ENCODE data around the gene FARS2.

Gene FARS2

DNA sequence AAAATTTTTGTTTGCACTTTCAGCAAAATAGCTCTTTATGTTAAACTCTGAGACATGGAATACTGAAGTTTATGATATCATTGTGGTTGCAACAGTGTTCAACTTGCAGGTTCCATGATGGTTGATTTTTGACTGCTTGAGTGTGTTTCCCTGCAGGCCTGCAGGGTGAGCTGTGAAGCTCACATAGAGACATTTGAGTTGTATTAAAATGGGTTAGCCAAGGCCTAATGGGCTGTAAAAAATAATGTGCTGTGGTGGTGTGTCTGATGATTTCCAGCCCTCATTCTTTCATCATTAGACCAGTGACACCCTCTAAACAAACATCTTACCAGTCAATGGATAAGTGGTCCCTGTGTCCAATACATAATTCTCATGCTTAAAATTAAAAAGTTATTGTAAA, 321.4 kb downstream of the FARS2 start:
- no peaks in the 10 kb centered on the region for H3K36me3 ChIP-seq (ENCODE audit: control insufficient read depth, insufficient read depth, low read length)
- H3K79me1 ChIP-seq (ENCODE audit: low read length), result no peaks in the 10 kb centered on the region
- no peak overlapping the region for H4K5ac ChIP-seq (ENCODE audit: low read length)
- no peak overlapping the region for H3K18ac ChIP-seq (ENCODE audit: low read length)
- H2BK15ac ChIP-seq (replicated peaks; ENCODE audit: low read depth), result no peak overlapping the region
- DNase-seq, result peak; percentile 15
- no peak overlapping the region for H2AK5ac ChIP-seq (ENCODE audit: low read length)
- no peak overlapping the region for H3K27ac ChIP-seq (ENCODE audit: low read depth, low read length)
- no peak overlapping the region for H2BK5ac ChIP-seq (ENCODE audit: low read length)
- no peak overlapping the region for H2BK120ac ChIP-seq (ENCODE audit: low read depth, low read length)
- no peak overlapping the region for H4K8ac ChIP-seq (ENCODE audit: low read depth, low read length)
- H3K79me2 ChIP-seq (ENCODE audit: control insufficient read depth, insufficient read depth, low read length), result no peaks in the 10 kb centered on the region
- H3K27me3 ChIP-seq (ENCODE audit: insufficient read depth, low read length, poor library complexity), result no peaks in the 10 kb centered on the region
- no peak overlapping the region for H3K9ac ChIP-seq (ENCODE audit: low read length)
- H3K4me3 ChIP-seq (ENCODE audit: low read length), result no peak overlapping the region
- no peaks in the 10 kb centered on the region for H3K4me1 ChIP-seq (ENCODE audit: control insufficient read depth, low read depth, low read length)
- H3K4me2 ChIP-seq (ENCODE audit: low read length), result no peak overlapping the region
- H3K23ac ChIP-seq (ENCODE audit: low read length), result no peak overlapping the region
- no peak overlapping the region for H3K56ac ChIP-seq (ENCODE audit: low read length)
- no peak overlapping the region for H3K4ac ChIP-seq (ENCODE audit: low read depth, low read length)

DNA sequence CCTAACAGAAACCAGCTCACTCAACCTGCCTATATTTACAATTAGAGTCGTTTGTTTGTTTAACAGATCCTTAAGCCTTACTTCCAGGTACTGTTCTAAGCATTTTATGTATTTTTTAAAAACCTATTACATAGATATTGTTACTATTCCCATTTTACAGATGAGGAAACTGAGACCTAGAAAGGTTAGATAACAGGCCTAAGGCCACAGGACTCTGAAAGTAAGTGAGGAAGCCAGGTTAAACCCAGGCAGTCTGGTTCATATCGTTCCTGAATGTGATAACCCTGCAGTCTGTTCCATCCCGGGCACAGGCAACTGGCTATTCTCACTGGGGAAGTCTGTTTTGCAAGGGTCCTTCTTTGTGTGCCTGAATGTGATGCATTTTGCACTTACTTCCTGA, 322.2 kb downstream of the FARS2 start:
- H3K79me2 ChIP-seq (ENCODE audit: control insufficient read depth, insufficient read depth, low read length), result no peaks in the 10 kb centered on the region
- no peak overlapping the region for H3K4me2 ChIP-seq (ENCODE audit: low read length)
- H4K5ac ChIP-seq (ENCODE audit: low read length), result no peak overlapping the region
- no peaks in the 10 kb centered on the region for H3K27me3 ChIP-seq (ENCODE audit: insufficient read depth, low read length, poor library complexity)
- H3K18ac ChIP-seq (ENCODE audit: low read length), result no peak overlapping the region
- H2BK5ac ChIP-seq (ENCODE audit: low read length), result no peak overlapping the region
- no peak overlapping the region for H3K56ac ChIP-seq (ENCODE audit: low read length)
- no peak overlapping the region for H3K4ac ChIP-seq (ENCODE audit: low read depth, low read length)
- no peak overlapping the region for H2BK15ac ChIP-seq (replicated peaks; ENCODE audit: low read depth)
- no peak overlapping the region for H2BK120ac ChIP-seq (ENCODE audit: low read depth, low read length)
- no peak overlapping the region for H2AK5ac ChIP-seq (ENCODE audit: low read length)
- DNase-seq, result no peak
- H4K8ac ChIP-seq (ENCODE audit: low read depth, low read length), result no peak overlapping the region
- H3K4me3 ChIP-seq (ENCODE audit: low read length), result no peak overlapping the region
- H3K9ac ChIP-seq (ENCODE audit: low read length), result no peak overlapping the region
- no peak overlapping the region for H3K27ac ChIP-seq (ENCODE audit: low read depth, low read length)
- H3K4me1 ChIP-seq (ENCODE audit: control insufficient read depth, low read depth, low read length), result no peaks in the 10 kb centered on the region
- no peaks in the 10 kb centered on the region for H3K36me3 ChIP-seq (ENCODE audit: control insufficient read depth, insufficient read depth, low read length)
- H3K23ac ChIP-seq (ENCODE audit: low read length), result no peak overlapping the region
- H3K79me1 ChIP-seq (ENCODE audit: low read length), result no peaks in the 10 kb centered on the region
- WGBS (ENCODE audit: extremely low coverage, insufficient coverage, low lambda C conversion rate), result no CpG with 5 or more reads among the region's 3 CpGs

DNA sequence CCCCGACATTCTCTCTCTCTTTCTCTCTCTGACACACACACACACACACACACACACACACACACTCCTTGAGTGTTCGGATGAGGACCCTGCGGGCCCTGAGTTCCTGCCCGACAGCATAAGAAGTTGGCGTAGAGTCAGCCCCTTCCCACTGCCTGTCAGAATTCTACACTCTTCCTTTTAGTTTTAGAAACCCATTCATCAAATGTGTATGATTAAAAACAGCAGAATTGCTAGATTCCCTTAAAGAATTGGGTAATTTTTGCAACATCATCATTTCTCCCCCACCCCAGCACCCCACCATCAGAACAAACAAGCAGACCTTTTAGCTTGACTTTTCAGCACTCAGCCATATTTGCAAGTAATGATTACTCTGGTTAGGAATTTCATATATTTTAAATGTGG, 322.8 kb downstream of the FARS2 start:
- Histone ChIP-seq H3K36me3 (ENCODE audit: control insufficient read depth, insufficient read depth, low read length) (no peaks in the 10 kb centered on the region), H3K79me1 (ENCODE audit: low read length) (no peaks in the 10 kb centered on the region), H3K79me2 (ENCODE audit: control insufficient read depth, insufficient read depth, low read length) (no peaks in the 10 kb centered on the region), H2BK5ac (ENCODE audit: low read length) (no peak overlapping the region), H3K27ac (ENCODE audit: low read depth, low read length) (no peak overlapping the region), H2BK120ac (ENCODE audit: low read depth, low read length) (no peak overlapping the region), H3K56ac (ENCODE audit: low read length) (no peak overlapping the region), H2AK5ac (ENCODE audit: low read length) (no peak overlapping the region), H4K8ac (ENCODE audit: low read depth, low read length) (no peak overlapping the region), H2BK15ac (replicated peaks; ENCODE audit: low read depth) (no peak overlapping the region), H3K18ac (ENCODE audit: low read length) (no peak overlapping the region), H3K27me3 (ENCODE audit: insufficient read depth, low read length, poor library complexity) (no peaks in the 10 kb centered on the region), H3K4me1 (ENCODE audit: control insufficient read depth, low read depth, low read length) (no peaks in the 10 kb centered on the region), H3K4me3 (ENCODE audit: low read length) (no peak overlapping the region), H3K4ac (ENCODE audit: low read depth, low read length) (no peak overlapping the region), H3K9ac (ENCODE audit: low read length) (no peak overlapping the region), H3K23ac (ENCODE audit: low read length) (no peak overlapping the region), H4K5ac (ENCODE audit: low read length) (no peak overlapping the region), H3K4me2 (ENCODE audit: low read length) (no peak overlapping the region)
- no CpG with 5 or more reads among the region's 5 CpGs for WGBS (ENCODE audit: extremely low coverage, insufficient coverage, low lambda C conversion rate)
- DNase-seq, result no peak

DNA sequence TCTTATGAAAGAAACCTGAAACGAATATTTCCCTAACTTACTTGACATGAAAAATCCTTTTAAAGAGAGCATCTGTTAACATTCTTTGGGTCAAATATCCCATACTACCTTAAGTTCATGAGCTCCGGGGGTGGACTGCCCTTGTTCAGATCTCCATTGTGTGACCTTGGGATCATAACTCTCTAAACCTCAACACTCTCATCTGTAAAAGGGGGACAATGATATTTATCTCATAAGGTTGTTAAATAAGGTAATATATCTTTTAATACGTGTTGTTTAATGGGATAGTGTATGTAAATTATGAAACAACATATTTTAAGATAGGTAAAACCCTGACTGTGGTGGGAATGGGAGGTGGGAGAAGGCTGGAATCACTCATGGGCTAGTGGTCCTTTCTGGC, 326.3 kb downstream of the FARS2 start:
- H3K4me2 ChIP-seq (ENCODE audit: low read length), result no peak overlapping the region
- H3K79me1 ChIP-seq (ENCODE audit: low read length), result no peaks in the 10 kb centered on the region
- WGBS (ENCODE audit: extremely low coverage, insufficient coverage, low lambda C conversion rate), result no CpG with 5 or more reads among the region's 3 CpGs
- no peak overlapping the region for H3K56ac ChIP-seq (ENCODE audit: low read length)
- no peak overlapping the region for H4K8ac ChIP-seq (ENCODE audit: low read depth, low read length)
- no peak overlapping the region for H2BK120ac ChIP-seq (ENCODE audit: low read depth, low read length)
- no peaks in the 10 kb centered on the region for H3K27me3 ChIP-seq (ENCODE audit: insufficient read depth, low read length, poor library complexity)
- H3K9ac ChIP-seq (ENCODE audit: low read length), result no peak overlapping the region
- no peak overlapping the region for H2AK5ac ChIP-seq (ENCODE audit: low read length)
- no peak overlapping the region for H2BK5ac ChIP-seq (ENCODE audit: low read length)
- H3K36me3 ChIP-seq (ENCODE audit: control insufficient read depth, insufficient read depth, low read length), result no peaks in the 10 kb centered on the region
- no peak overlapping the region for H3K4ac ChIP-seq (ENCODE audit: low read depth, low read length)
- no peak overlapping the region for H3K4me3 ChIP-seq (ENCODE audit: low read length)
- DNase-seq, result no peak
- H2BK15ac ChIP-seq (replicated peaks; ENCODE audit: low read depth), result no peak overlapping the region
- H3K23ac ChIP-seq (ENCODE audit: low read length), result no peak overlapping the region
- no peak overlapping the region for H4K5ac ChIP-seq (ENCODE audit: low read length)
- no peak overlapping the region for H3K27ac ChIP-seq (ENCODE audit: low read depth, low read length)
- no peak overlapping the region for H3K18ac ChIP-seq (ENCODE audit: low read length)
- no peaks in the 10 kb centered on the region for H3K4me1 ChIP-seq (ENCODE audit: control insufficient read depth, low read depth, low read length)
- no peaks in the 10 kb centered on the region for H3K79me2 ChIP-seq (ENCODE audit: control insufficient read depth, insufficient read depth, low read length)

DNA sequence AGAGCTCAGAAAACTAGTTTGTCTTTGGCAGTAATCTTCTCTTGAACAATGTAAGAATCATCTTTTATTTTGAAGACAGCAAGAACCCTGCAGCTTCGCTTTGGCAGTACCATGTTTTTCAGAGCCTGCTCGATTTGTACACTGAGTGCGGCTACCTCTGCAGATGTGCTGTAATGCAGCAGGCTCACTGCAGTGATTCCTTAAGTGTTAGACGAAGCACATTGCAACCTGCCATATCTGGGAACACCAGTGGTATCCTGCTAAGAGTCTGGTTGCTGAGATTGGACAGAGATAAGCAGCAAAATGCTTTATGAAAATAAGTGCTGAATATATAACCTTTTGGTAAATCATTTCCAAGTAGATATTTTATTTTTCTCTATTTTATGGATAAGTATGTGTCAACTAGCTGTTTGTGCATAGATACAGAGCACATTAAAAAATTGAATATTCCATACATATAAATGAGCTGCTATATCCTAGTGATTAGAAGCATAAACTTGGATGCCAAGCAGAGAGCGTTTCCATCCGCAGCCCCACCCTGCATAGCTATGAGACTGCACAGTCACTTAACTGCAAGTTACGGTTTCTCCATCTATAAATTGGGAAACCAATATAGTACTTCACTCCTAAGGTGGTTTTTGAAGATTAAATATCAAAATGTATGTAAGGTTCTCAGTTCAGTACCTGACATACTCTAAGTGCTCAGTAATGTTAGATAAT, 328.3 kb downstream of the FARS2 start:
- Histone ChIP-seq H3K79me1 (ENCODE audit: low read length) (no peaks in the 10 kb centered on the region), H3K56ac (ENCODE audit: low read length) (no peak overlapping the region), H3K4ac (ENCODE audit: low read depth, low read length) (no peak overlapping the region), H4K5ac (ENCODE audit: low read length) (no peak overlapping the region), H2BK5ac (ENCODE audit: low read length) (no peak overlapping the region), H3K9ac (ENCODE audit: low read length) (no peak overlapping the region), H3K36me3 (ENCODE audit: control insufficient read depth, insufficient read depth, low read length) (no peaks in the 10 kb centered on the region), H3K27me3 (ENCODE audit: insufficient read depth, low read length, poor library complexity) (no peaks in the 10 kb centered on the region), H2BK15ac (replicated peaks; ENCODE audit: low read depth) (no peak overlapping the region), H3K27ac (ENCODE audit: low read depth, low read length) (no peak overlapping the region), H2AK5ac (ENCODE audit: low read length) (no peak overlapping the region), H3K79me2 (ENCODE audit: control insufficient read depth, insufficient read depth, low read length) (no peaks in the 10 kb centered on the region), H2BK120ac (ENCODE audit: low read depth, low read length) (no peak overlapping the region), H3K23ac (ENCODE audit: low read length) (no peak overlapping the region), H3K4me1 (ENCODE audit: control insufficient read depth, low read depth, low read length) (no peaks in the 10 kb centered on the region), H3K18ac (ENCODE audit: low read length) (no peak overlapping the region), H4K8ac (ENCODE audit: low read depth, low read length) (no peak overlapping the region), H3K4me2 (ENCODE audit: low read length) (no peak overlapping the region), H3K4me3 (ENCODE audit: low read length) (no peak overlapping the region)
- no peak for DNase-seq
- no CpG with 5 or more reads among the region's 7 CpGs for WGBS (ENCODE audit: extremely low coverage, insufficient coverage, low lambda C conversion rate)

DNA sequence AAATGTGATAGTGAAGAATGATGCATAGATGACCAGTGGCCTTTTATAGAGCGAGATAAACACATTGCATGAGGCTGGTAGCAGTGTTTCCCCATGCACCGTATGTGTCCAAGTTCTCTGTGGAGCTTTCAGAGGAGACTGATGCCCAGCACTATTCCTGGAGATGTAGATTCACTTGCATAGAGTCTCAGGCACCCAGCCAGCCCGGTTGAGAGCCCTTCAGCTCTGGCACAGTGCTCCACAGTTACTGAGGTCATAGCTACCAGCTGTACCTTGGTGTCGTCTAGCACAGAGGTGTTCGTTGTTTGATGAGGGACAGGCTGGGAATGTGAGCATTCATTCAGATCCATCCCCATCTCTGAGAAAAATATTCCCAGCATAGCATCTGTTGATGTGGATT, 328.9 kb downstream of the FARS2 start:
- no CpG with 5 or more reads among the region's 5 CpGs for WGBS (ENCODE audit: extremely low coverage, insufficient coverage, low lambda C conversion rate)
- H3K4me2 ChIP-seq (ENCODE audit: low read length), result no peak overlapping the region
- H3K36me3 ChIP-seq (ENCODE audit: control insufficient read depth, insufficient read depth, low read length), result no peaks in the 10 kb centered on the region
- no peak overlapping the region for H2BK120ac ChIP-seq (ENCODE audit: low read depth, low read length)
- no peak overlapping the region for H3K9ac ChIP-seq (ENCODE audit: low read length)
- no peak overlapping the region for H4K5ac ChIP-seq (ENCODE audit: low read length)
- no peak overlapping the region for H3K4me3 ChIP-seq (ENCODE audit: low read length)
- no peak overlapping the region for H2AK5ac ChIP-seq (ENCODE audit: low read length)
- no peak for DNase-seq
- no peak overlapping the region for H3K27ac ChIP-seq (ENCODE audit: low read depth, low read length)
- no peak overlapping the region for H3K18ac ChIP-seq (ENCODE audit: low read length)
- no peaks in the 10 kb centered on the region for H3K79me2 ChIP-seq (ENCODE audit: control insufficient read depth, insufficient read depth, low read length)
- no peaks in the 10 kb centered on the region for H3K27me3 ChIP-seq (ENCODE audit: insufficient read depth, low read length, poor library complexity)
- H4K8ac ChIP-seq (ENCODE audit: low read depth, low read length), result no peak overlapping the region
- no peaks in the 10 kb centered on the region for H3K4me1 ChIP-seq (ENCODE audit: control insufficient read depth, low read depth, low read length)
- no peak overlapping the region for H3K56ac ChIP-seq (ENCODE audit: low read length)
- no peak overlapping the region for H3K4ac ChIP-seq (ENCODE audit: low read depth, low read length)
- H2BK5ac ChIP-seq (ENCODE audit: low read length), result no peak overlapping the region
- no peak overlapping the region for H2BK15ac ChIP-seq (replicated peaks; ENCODE audit: low read depth)
- H3K23ac ChIP-seq (ENCODE audit: low read length), result no peak overlapping the region
- H3K79me1 ChIP-seq (ENCODE audit: low read length), result no peaks in the 10 kb centered on the region

Measured in mesendoderm (in vitro differentiated cells).